Colon (tissue), 2 donors: Measurements from ENCODE around the gene ATP5PO.
"Not testable (repeated sequence)": the region's sequence is repeated elsewhere in the genome, so short reads cannot be mapped to it uniquely, and the experiment has no call there.

Experiments
- FAIRE-seq: peaks from 2 replicates; lab custom pipeline; 2012; peaks lifted over from hg19 to GRCh38; lab: Jason Lieb, UNC
- donor health status: control.
- donor health status: control.

ATP5PO gene

GRCh38 chr21:33867868-33868267 lies 47.7 kb downstream of the ATP5PO start:
- FAIRE-seq, result not testable (repeated sequence)

- no peak for FAIRE-seq
Observed at GRCh38 chr21:33866826-33867225, 48.8 kb downstream of the ATP5PO start.

- no peak for FAIRE-seq
Observed at GRCh38 chr21:33865996-33866575, 49.5 kb downstream of the ATP5PO start.

- FAIRE-seq, result no peak
Observed at GRCh38 chr21:33865176-33865575, 50.4 kb downstream of the ATP5PO start.

- no peak for FAIRE-seq
Observed at GRCh38 chr21:33864150-33864549, 51.5 kb downstream of the ATP5PO start.

GRCh38 chr21:33863191-33863590 lies 52.4 kb downstream of the ATP5PO start:
- FAIRE-seq, result not testable (repeated sequence)

- FAIRE-seq, result no peak
Observed at GRCh38 chr21:33861125-33861524, 54.5 kb downstream of the ATP5PO start.

GRCh38 chr21:33860332-33860879 lies 55.2 kb downstream of the ATP5PO start:
- no peak for FAIRE-seq

- FAIRE-seq, result no peak
Observed at GRCh38 chr21:33859373-33860102, 56.1 kb downstream of the ATP5PO start.

GRCh38 chr21:33858667-33859372 lies 56.8 kb downstream of the ATP5PO start:
- FAIRE-seq, result no peak

- no peak for FAIRE-seq
Observed at GRCh38 chr21:33857846-33858666, 57.5 kb downstream of the ATP5PO start.

GRCh38 chr21:33856893-33857527 lies 58.6 kb downstream of the ATP5PO start:
- FAIRE-seq, result no peak

GRCh38 chr21:33855190-33855589 lies 60.4 kb downstream of the ATP5PO start:
- no peak for FAIRE-seq

- FAIRE-seq, result no peak
Observed at GRCh38 chr21:33854604-33855003, 61.0 kb downstream of the ATP5PO start.
